HCEC 1CT (cell line): ENCODE measurements around the gene THSD8.
"Not testable (repeated sequence)": the region's sequence is repeated elsewhere in the genome, so short reads cannot be mapped to it uniquely, and the experiment has no call there.

Experiments used
- DNase-seq: peaks from one replicate; pipeline ENCODE4 v3.0.0-alpha.2; 2017

Gene THSD8

DNA sequence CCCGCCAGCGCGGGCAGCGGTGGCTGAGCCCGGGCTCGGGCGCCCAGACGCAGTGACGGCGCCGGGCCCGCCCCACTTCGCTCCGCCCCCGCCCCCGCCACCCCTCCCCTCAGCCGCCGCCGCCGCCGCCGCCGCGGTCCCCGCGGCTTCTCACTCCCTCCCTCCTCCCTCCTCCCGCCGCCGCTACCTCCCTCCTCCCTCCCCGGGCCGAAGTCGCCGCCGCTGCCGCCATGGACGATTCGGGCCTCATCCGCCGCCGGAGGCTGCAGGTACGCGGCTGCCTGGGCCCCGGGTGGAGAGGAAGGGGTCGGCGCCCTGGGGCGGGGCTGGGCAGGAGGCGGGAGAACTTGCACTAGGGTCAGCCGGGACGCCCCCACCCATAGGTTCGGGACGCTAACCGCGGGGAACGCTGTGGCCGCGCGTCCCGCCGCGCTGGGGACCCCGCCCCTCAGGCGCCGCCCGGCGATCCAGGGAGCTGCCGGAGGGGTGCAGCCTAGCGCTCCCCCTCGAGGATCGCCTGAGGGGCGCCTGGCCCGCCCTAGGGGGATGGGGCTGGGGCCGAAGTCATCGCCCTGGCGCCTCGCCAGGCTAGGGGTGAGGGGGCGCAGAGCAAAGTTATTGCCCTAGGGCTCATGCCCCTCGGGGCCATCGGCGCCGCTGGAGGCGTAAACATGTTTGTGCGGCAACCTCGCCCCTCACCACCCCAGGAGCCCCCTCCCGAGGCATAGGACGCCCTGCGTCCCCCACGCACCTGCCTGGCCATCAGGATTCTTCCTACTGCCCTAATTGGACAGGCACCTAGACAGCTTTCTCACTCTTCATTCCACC is 32.1 kb downstream of the THSD8 start:
- peak; percentile 7 for DNase-seq

- no peak for DNase-seq
Measured at GRCh38 chr19:12834566-12834943, 32.7 kb downstream of the THSD8 start, which contains the start of gene RTBDN. RTBDN (minus strand) TSS chr19:12834579; CDS start chr19:12829979, 4,600 bp downstream.

- peak; percentile 38 for DNase-seq
Measured at GRCh38 chr19:12834976-12835757, 33.3 kb downstream of the THSD8 start.

- no peak for DNase-seq
Measured at GRCh38 chr19:12836529-12836863, 34.6 kb downstream of the THSD8 start.

- no peak for DNase-seq
Measured at GRCh38 chr19:12837225-12837624, 35.4 kb downstream of the THSD8 start.

- no peak for DNase-seq
Measured at GRCh38 chr19:12838182-12838885, 36.5 kb downstream of the THSD8 start, which contains the start of gene MAST1. MAST1 (plus strand) TSS chr19:12838515; CDS start chr19:12838573, 58 bp downstream.

- DNase-seq: no peak
Measured at GRCh38 chr19:12838886-12839756, 37.3 kb downstream of the THSD8 start.

DNA sequence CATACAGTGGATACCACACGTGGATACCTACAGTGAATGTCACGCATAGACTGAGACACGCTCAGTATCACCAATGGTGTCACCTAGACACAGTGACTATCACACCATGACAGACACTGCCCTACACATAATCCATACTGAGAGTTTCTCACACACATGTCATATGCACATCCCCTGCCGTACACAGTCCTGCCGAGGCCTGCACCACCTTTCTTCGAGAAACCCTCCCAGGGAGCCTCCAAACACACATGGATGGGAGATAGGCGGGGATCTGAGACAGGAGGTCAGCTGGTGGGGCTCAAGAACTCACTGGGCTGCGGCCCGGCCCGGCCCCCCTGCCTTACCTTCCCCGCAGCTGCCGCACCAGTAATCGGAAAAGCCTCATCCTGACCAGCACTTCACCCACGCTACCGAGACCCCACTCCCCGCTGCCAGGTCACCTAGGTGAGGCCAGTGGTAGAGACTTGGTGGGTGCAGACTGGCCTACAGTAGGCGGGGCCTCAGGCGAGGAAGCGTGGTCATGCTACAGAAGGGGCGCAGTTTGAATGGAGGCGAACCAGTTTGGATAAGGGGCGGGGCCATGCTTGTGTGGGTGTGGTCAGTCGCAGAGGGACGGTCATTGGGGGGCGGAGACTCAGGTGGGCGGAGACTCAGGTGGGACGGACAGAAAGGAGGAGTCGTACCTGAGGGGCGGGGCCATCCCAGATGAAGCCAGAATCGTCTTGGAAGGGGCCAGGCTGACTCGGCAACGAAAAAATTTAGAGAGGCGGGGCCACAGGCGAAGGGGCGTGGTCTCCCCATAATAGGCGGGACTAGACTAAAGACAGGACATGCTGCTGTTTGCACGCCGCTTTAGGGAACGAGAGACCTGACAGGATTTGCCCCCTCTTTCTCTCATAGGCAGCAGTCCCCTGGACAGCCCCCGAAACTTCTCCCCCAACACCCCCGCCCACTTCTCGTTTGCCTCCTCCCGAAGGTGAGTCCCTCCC is 38.5 kb downstream of the THSD8 start:
- peak; percentile 62 for DNase-seq

GRCh38 chr19:12841094-12841493 is 39.2 kb downstream of the THSD8 start:
- no peak for DNase-seq

- DNase-seq: no peak
Measured at GRCh38 chr19:12842511-12842910, 40.6 kb downstream of the THSD8 start.

- no peak for DNase-seq
Measured at GRCh38 chr19:12843328-12843727, 41.5 kb downstream of the THSD8 start.

GRCh38 chr19:12843999-12844732 is 42.3 kb downstream of the THSD8 start:
- DNase-seq: peak; percentile 16

GRCh38 chr19:12846613-12847012 is 44.7 kb downstream of the THSD8 start:
- DNase-seq: not testable (repeated sequence)

- peak; percentile 65 for DNase-seq
Measured at GRCh38 chr19:12847159-12848139, 45.6 kb downstream of the THSD8 start.
